ENCODE results near the gene PRR18. TPM values are rescaled to one million over a fixed set of nuclear protein-coding genes. Genes with fewer than 3 reads are reported as not detected.

Gene PRR18
- total RNA-seq, 1 donor from 2014 or later = not detected

DNA sequence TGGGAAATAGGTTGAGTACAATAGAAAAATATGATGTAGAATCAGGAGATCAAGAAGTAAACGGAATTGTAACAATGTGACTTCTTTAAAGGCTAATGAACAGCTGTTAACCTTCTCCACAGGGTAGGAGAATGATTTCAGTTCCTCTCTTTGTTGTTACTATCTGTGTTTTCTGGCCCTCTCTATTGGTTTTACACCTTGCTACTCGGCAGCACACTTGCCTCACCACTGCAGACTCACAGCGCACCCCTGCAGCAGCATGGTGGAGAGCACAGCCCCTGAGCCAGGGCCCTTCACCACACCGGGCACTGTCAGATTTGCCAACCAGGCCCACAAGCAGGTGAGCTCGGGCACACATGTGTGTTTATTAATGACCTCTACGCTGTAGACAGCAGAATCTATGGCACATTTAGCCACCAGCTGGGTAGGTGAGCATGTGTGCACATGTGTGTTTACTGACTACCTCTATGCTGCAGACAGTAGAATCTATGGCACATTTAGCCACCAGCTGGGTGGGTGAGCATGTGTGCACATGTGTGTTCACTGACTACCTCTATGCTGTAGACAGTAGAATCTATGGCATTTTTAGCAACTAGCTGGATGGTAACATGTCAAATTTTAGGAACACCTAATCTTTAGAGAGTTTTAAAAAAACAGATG lies 17.3 kb upstream of the PRR18 start:
- Mint-ChIP-seq H3K4me3 (no peak overlapping the region), H3K36me3 (ENCODE audit: low read depth) (peaks cover 36% of the 10 kb centered on the region), H3K9me3 (no peaks in the 10 kb centered on the region), H3K27ac (no peak overlapping the region), H3K27me3 (ENCODE audit: insufficient read depth) (no peaks in the 10 kb centered on the region), H3K4me1 (ENCODE audit: low read depth) (no peaks in the 10 kb centered on the region)
- intact Hi-C loops (cut with micrococcal nuclease) = loop anchor here (1.0 kb wide), 1 partner anchor 10 kb away; no protein-coding TSS in a partner anchor
- DNase-seq (ENCODE audit: low spot score) = no peak

DNA sequence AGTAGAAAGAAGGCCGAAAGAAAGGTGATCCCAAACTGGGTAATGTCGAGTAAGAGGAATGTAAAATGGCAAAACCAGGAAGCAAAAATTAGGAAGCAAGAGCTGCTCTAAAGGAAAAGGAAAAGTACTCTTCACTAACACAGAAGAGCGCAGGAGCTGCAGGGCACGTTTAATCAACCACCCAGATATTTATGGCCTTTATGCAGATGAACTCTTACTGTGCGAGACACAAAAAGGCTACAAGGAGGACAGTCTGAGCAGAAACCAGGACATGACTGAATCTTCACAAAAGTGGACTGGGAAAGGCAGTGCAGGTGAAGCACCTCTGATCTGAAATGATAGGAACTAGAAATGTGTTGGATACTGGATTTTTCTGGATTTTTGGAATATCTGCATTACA lies 15.2 kb upstream of the PRR18 start:
- Mint-ChIP-seq H3K4me1 (ENCODE audit: low read depth) (no peaks in the 10 kb centered on the region), H3K36me3 (ENCODE audit: low read depth) (peaks cover 41% of the 10 kb centered on the region), H3K9me3 (no peaks in the 10 kb centered on the region), H3K27ac (no peak overlapping the region), H3K27me3 (ENCODE audit: insufficient read depth) (no peaks in the 10 kb centered on the region), H3K4me3 (no peak overlapping the region)
- DNase-seq (ENCODE audit: low spot score) = no peak
- intact Hi-C loops (cut with micrococcal nuclease) = no loop called here

DNA sequence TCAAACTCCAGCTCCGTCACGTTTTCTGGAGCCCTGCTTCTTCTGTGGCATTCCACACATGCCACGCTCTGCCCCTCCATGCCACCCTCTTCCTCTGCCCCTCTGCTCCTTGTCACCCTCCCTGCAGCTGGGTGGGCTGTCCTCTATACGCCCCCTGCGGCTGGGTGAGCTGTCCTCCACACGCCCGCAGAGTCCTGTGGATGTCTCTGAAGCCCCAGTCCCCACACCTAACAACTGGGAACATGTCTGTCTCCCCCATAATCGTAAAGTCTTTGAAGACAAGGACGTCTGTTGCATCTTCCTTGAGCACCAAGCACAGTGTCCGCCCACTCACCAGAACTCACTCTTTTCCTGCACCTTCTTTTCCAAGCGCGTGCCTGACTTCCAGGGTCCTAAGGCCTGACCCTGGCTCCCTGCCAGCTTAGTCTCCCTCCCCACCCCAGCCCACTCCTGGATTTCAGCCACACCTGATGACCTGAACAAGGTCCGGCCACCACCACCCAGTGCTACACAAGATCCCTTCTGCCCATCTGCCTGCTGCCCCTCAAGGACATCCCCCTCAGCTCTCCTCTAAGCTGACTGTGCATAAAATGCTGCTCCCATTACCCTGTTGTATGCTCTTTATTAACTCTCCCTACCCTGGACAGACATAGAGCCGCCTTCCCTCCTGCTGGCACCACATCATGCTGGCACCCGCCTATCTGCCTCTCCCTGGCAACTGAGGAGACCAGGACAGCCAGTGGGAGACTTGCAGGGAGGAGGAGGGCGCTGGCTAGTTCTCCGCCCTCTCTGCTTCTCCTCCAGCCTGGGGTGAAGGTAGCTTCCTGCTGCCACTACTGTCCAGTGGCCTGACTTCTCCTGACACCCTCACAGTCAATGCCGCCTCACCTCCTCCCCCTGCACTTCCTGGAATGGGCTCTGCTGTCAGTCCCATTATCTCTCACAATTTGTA lies 10.7 kb upstream of the PRR18 start:
- H3K4me3 Mint-ChIP-seq = no peak overlapping the region
- H3K36me3 Mint-ChIP-seq (ENCODE audit: low read depth) = peaks cover 14% of the 10 kb centered on the region
- intact Hi-C loops (cut with micrococcal nuclease) = no loop called here
- DNase-seq (ENCODE audit: low spot score) = no peak
- H3K4me1 Mint-ChIP-seq (ENCODE audit: low read depth) = no peaks in the 10 kb centered on the region
- H3K27ac Mint-ChIP-seq = no peak overlapping the region
- H3K27me3 Mint-ChIP-seq (ENCODE audit: insufficient read depth) = no peaks in the 10 kb centered on the region
- no peaks in the 10 kb centered on the region for H3K9me3 Mint-ChIP-seq

DNA sequence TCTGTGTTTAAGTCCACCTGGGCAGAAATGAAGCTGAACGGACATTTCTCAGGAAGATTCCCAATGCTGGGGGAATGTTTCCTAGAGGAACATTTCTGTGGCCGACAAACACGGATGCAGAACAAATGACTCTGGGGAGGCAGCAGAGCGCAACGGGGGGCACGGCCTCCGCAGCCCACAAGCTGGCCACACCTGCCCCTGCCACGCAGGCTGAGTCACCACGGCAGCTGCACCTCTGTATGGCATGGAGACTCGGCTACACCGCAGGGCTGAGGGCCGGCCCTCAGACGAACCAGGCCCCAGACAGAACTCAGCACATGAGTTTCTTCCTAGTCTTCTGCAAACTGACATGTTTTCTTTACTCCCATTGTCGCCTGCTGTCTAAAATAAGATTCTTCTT lies 10.0 kb upstream of the PRR18 start:
- no peaks in the 10 kb centered on the region for H3K9me3 Mint-ChIP-seq
- H3K36me3 Mint-ChIP-seq (ENCODE audit: low read depth) = peaks cover 10% of the 10 kb centered on the region
- H3K4me3 Mint-ChIP-seq = no peak overlapping the region
- intact Hi-C loops (cut with micrococcal nuclease) = no loop called here
- H3K4me1 Mint-ChIP-seq (ENCODE audit: low read depth) = no peaks in the 10 kb centered on the region
- DNase-seq (ENCODE audit: low spot score) = no peak
- no peak overlapping the region for H3K27ac Mint-ChIP-seq
- H3K27me3 Mint-ChIP-seq (ENCODE audit: insufficient read depth) = no peaks in the 10 kb centered on the region

DNA sequence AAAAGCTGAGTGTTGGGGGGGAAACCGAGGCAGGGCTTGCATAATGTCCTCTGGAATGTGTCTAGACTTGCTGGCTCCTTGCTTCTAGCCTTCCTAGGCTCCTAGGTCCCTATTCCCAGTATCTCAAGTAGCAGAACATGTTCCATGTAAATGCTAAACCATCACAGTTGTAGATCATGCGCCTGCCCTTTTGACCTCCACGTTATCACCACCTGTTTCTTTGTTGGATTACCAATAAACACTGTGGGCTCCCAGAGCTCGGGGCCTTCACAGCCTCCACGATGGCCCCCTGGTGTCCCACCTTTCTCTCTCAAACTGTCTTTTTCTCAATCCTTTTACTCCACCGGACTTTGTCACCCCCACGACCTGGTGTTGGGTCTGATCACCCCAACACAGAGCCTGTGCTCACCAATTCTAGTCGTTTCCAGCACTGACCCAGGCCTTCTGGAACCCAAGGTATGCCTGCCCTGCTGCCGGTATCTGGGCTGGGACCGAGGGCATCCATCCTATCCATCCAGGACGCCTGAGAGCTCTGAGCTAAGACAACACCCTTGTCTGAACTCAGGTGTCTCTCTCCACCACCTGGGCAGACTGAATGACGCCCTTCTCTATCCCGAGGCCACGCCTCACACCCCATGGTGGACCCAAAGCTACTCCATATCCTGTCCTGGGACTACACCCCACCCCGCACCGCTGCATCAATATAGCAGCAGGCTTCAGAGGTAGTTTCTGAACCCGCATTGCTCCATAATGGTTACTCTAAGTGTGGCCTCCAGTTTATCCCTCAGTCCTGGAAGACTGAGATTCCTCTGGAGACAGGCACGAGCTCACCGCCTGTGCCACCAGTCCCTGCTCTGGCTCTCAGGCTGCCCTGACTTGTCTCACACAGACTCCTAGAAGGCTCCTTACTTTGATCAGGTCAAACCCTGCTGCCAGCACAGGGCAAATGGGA lies 9.3 kb upstream of the PRR18 start:
- no peaks in the 10 kb centered on the region for H3K9me3 Mint-ChIP-seq
- H3K4me3 Mint-ChIP-seq = no peak overlapping the region
- no peaks in the 10 kb centered on the region for H3K27me3 Mint-ChIP-seq (ENCODE audit: insufficient read depth)
- H3K4me1 Mint-ChIP-seq (ENCODE audit: low read depth) = no peaks in the 10 kb centered on the region
- DNase-seq (ENCODE audit: low spot score) = no peak
- peaks cover 8% of the 10 kb centered on the region for H3K36me3 Mint-ChIP-seq (ENCODE audit: low read depth)
- intact Hi-C loops (cut with micrococcal nuclease) = no loop called here
- no peak overlapping the region for H3K27ac Mint-ChIP-seq

DNA sequence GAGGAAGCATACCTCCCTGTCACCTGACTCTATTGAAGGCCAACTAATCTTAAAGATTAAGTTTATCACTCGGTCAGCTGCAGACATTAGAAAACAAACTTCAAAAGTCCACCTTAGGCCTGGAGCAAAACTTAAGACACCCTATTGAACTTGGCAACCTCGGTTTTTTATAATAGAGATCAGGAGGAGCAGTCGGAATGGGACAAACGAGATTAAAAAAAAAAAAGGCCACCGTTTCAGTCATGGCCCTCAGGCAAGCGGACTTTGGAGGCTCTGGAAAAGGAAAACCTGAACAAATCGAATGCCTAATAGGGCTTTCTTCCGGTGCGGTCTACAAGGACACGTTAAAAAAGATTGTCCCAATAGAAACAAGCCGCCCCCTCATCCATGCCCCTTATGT lies 7.2 kb upstream of the PRR18 start:
- DNase-seq (ENCODE audit: low spot score) = no peak
- H3K4me3 Mint-ChIP-seq = no peak overlapping the region
- intact Hi-C loops (cut with micrococcal nuclease) = loop anchor here (1.0 kb wide), 1 partner anchor 11 kb away; no protein-coding TSS in a partner anchor
- H3K27ac Mint-ChIP-seq = no peak overlapping the region
- no peaks in the 10 kb centered on the region for H3K9me3 Mint-ChIP-seq
- peaks cover 4% of the 10 kb centered on the region for H3K27me3 Mint-ChIP-seq (ENCODE audit: insufficient read depth)
- peaks cover 8% of the 10 kb centered on the region for H3K36me3 Mint-ChIP-seq (ENCODE audit: low read depth)
- no peaks in the 10 kb centered on the region for H3K4me1 Mint-ChIP-seq (ENCODE audit: low read depth)

DNA sequence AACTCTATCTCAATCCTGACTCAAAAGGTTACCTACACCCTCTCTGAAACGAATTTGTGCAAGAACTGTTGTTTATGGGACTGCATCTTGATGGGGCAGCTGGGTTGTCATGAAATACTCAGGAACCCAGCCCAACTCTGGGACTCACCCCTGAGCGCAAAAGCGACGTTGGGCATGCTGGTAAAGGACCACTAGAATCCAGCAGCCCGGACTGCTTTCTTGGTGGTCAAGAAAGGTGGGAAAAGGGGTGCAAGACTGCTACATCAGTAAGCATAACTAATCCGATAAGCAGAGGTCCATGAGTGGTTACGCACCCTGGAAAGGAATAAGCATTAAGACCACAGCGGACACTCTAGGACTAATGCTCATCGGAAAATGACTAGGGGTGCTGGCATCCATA lies 6.3 kb upstream of the PRR18 start:
- no peak for DNase-seq (ENCODE audit: low spot score)
- H3K27ac Mint-ChIP-seq = no peak overlapping the region
- no peak overlapping the region for H3K4me3 Mint-ChIP-seq
- H3K4me1 Mint-ChIP-seq (ENCODE audit: low read depth) = no peaks in the 10 kb centered on the region
- H3K9me3 Mint-ChIP-seq = no peaks in the 10 kb centered on the region
- peaks cover 8% of the 10 kb centered on the region for H3K36me3 Mint-ChIP-seq (ENCODE audit: low read depth)
- H3K27me3 Mint-ChIP-seq (ENCODE audit: insufficient read depth) = peaks cover 14% of the 10 kb centered on the region
- intact Hi-C loops (cut with micrococcal nuclease) = no loop called here

DNA sequence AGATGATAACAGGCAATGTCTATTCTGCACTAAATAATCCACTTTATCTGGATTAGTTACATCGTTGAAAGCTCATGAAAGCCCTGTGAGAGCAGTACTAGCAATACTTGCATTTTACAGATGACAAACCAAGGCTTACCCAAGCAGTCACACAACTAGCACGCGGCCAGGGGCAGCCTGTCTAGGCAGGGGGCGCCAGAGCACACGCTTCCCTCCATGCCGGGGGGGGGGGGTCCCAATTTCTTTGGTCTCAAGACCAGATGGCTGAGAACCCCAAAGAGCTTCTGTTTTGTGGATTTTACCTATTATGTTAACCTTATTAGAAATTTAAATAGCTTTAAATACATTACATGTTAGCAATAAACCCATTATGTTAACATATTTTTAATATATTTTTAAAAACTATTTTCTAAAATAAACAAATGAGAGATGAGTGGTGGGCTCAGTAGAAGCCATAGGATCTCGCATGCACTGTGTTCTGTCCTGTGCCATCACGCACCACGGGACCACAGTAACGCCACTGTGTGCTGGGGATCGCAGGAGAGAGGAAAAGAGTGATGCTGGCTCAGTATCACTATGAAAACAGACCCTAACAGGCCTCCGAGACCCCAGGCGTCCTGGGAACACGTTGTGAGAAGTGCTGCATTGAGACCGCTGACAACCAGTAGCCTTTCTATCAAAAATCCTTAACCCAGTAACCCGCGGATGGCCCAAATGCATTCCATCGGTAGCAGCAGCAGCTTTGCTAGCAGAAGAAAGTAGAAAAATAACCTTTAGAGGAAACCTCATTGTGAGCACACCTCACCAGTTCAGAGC lies 5.3 kb upstream of the PRR18 start:
- H3K36me3 Mint-ChIP-seq (ENCODE audit: low read depth) = no peaks in the 10 kb centered on the region

DNA sequence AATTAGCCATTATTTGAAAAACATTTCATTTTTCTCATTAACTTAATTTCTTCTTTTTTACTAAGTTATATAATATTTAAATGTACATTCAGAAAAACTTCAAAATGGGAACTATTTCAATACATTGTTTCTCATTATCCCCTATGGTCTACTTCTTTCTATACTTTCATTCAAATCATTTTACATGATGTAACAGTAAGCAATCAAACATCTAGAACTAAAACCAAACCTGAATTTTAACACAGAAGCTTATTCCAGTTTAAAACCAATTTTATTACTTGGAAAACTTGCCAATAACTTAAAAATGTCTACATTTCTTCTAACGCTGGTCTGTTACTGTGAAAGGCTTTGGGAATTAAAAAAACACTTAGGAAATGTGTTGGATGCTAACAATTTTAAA lies 4.6 kb upstream of the PRR18 start:
- H3K27me3 Mint-ChIP-seq (ENCODE audit: insufficient read depth) = peaks cover 24% of the 10 kb centered on the region
- intact Hi-C loops (cut with micrococcal nuclease) = loop anchor here (1.0 kb wide), 2 partner anchors 68 to 87 kb away; no protein-coding TSS in a partner anchor
- no peaks in the 10 kb centered on the region for H3K4me1 Mint-ChIP-seq (ENCODE audit: low read depth)
- H3K27ac Mint-ChIP-seq = no peak overlapping the region
- H3K36me3 Mint-ChIP-seq (ENCODE audit: low read depth) = no peaks in the 10 kb centered on the region
- no peak for DNase-seq (ENCODE audit: low spot score)
- no peaks in the 10 kb centered on the region for H3K9me3 Mint-ChIP-seq
- no peak overlapping the region for H3K4me3 Mint-ChIP-seq

More for the DNA sequence above, 5.3 kb upstream of the PRR18 start:
- Mint-ChIP-seq H3K9me3 (no peaks in the 10 kb centered on the region), H3K4me1 (ENCODE audit: low read depth) (no peaks in the 10 kb centered on the region), H3K27me3 (ENCODE audit: insufficient read depth) (peaks cover 23% of the 10 kb centered on the region), H3K27ac (no peak overlapping the region), H3K4me3 (no peak overlapping the region)
- no peak for DNase-seq (ENCODE audit: low spot score)
- intact Hi-C loops (cut with micrococcal nuclease) = loop anchor here (1.0 kb wide), 2 partner anchors 68 to 87 kb away; no protein-coding TSS in a partner anchor

DNA sequence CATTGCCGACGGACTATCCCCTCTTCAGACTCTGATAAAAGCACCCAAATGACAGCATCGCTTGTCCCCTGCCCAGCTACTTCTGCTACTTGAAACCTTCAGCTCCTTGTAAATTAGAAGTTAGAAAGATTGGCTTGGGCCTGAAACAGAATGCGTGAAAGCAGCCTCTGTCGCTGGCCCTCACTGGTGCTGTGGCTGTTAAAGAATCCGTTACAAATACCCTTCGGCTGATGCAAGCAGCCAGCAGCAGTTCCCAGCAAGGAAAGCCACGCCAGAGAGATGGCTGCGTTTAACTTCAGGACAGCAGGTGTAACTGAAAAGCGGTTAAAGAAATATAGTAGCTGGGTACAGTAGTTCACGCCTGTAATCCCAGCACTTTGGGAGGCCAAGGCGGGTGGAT lies 2.4 kb upstream of the PRR18 start:
- Mint-ChIP-seq H3K27ac (no peak overlapping the region), H3K9me3 (no peaks in the 10 kb centered on the region), H3K27me3 (ENCODE audit: insufficient read depth) (peaks cover 34% of the 10 kb centered on the region), H3K4me1 (ENCODE audit: low read depth) (no peaks in the 10 kb centered on the region), H3K36me3 (ENCODE audit: low read depth) (peaks cover 3% of the 10 kb centered on the region), H3K4me3 (no peak overlapping the region)
- intact Hi-C loops (cut with micrococcal nuclease) = no loop called here
- no peak for DNase-seq (ENCODE audit: low spot score)

DNA sequence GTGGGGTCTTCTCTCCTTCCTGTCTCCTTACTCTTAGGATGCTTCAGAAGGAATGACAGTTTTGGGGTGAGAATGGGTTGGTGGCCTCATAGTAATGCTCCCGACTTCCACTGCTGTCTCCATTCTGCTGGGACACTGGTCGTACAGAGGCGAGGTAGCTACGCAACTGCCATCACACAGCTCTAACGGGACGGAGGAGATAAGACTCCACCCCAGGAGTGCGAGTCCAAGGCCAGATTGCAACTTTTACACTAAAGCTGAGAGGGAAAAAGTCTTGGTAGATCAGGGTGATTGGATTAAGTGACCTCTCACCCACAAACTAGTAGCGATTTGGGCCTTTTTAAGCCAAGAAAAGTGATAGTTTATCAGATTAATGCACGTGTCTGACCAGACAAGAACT lies 1.8 kb upstream of the PRR18 start:
- H3K27me3 Mint-ChIP-seq (ENCODE audit: insufficient read depth) = peaks cover 40% of the 10 kb centered on the region
- intact Hi-C loops (cut with micrococcal nuclease) = no loop called here

More for the DNA sequence above, 1.8 kb upstream of the PRR18 start:
- no peak overlapping the region for H3K4me3 Mint-ChIP-seq
- H3K9me3 Mint-ChIP-seq = no peaks in the 10 kb centered on the region
- peaks cover 3% of the 10 kb centered on the region for H3K36me3 Mint-ChIP-seq (ENCODE audit: low read depth)
- no peak overlapping the region for H3K27ac Mint-ChIP-seq
- H3K4me1 Mint-ChIP-seq (ENCODE audit: low read depth) = no peaks in the 10 kb centered on the region
- no peak for DNase-seq (ENCODE audit: low spot score)
